B cell (primary cell): ENCODE data around the gene FBXL4. TPM values are rescaled to one million over a fixed set of nuclear protein-coding genes. Genes with fewer than 3 reads are reported as not detected.

Experiments
- ATAC-seq: fragments of 200-7000 bp; cut with Tn5 transposase; one replicate; pipeline ENCODE4 v1.10.0; 2021; ENCODE audit warnings: low read depth, mild to moderate bottlenecking, moderate number of reproducible peaks, moderate library complexity
- CTCF ChIA-PET: fragments of 350-600 bp; sonication (Branson Sonifier 250); formaldehyde crosslinking; loops from one replicate; lab custom pipeline; 2021; ENCODE audit warnings: antibody characterized with exemption, inconsistent platforms; lab: Charles Lee
- POLR2A ChIA-PET: fragments of 350-600 bp; sonication (Branson Sonifier 250); formaldehyde crosslinking; loops from one replicate; lab custom pipeline; 2021; ENCODE audit warnings: antibody characterized with exemption; lab: Charles Lee
- DNase-seq: peaks from one replicate; pipeline ENCODE4 v3.0.0; 2013
- H2AFZ ChIP-seq: 2 replicates; pipeline ENCODE4 v1.6.1; 2012; ENCODE audit warnings: mild to moderate bottlenecking, low read depth, low read length; ENCODE audit not compliant: insufficient read depth, poor library complexity, severe bottlenecking
- H3K27ac ChIP-seq, 2 donors: 1 replicate in 1 of 2; 2 replicates in 1 of 2; pipeline ENCODE4 v1.5.1; 2012 to 2013; ENCODE audit warnings: low read length in 2 of 2, mild to moderate bottlenecking in 2 of 2, moderate library complexity in 1 of 2
- H3K27me3 ChIP-seq, 4 experiments: fragments of 200-600 bp in 1 of 4; sonication (generic) in 1 of 4; replicated peaks in 1 of 4; 1 replicate in 2 of 4; 2 replicates in 2 of 4; pipeline versions ENCODE4 v1.6.1 to v1.7.0; 2013 to 2016; ENCODE audit warnings: low read length in 3 of 4, mild to moderate bottlenecking in 2 of 4, mixed read lengths in 1 of 4, moderate library complexity in 1 of 4; ENCODE audit not compliant: insufficient read depth in 4 of 4, control insufficient read depth in 3 of 4; ENCODE audit errors: control extremely low read depth in 1 of 4
- H3K36me3 ChIP-seq, 2 experiments: replicated peaks in 1 of 2; 1 replicate in 1 of 2; 2 replicates in 1 of 2; pipeline versions ENCODE4 v1.6.1 to v1.7.1; 2013; ENCODE audit warnings: low read length in 1 of 2; ENCODE audit not compliant: insufficient read depth in 2 of 2, control insufficient read depth in 1 of 2; ENCODE audit errors: control extremely low read depth in 1 of 2, extremely low read depth in 1 of 2
- H3K4me1 ChIP-seq, 2 donors: fragments of 200-600 bp in 1 of 2; sonication (generic) in 1 of 2; 1 replicate in 1 of 2; 2 replicates in 1 of 2; pipeline versions ENCODE4 v1.5.1 to v1.6.1; 2013 to 2017; ENCODE audit warnings: low read length in 2 of 2; ENCODE audit not compliant: control insufficient read depth in 2 of 2, insufficient read depth in 2 of 2
- H3K4me2 ChIP-seq: replicated peaks from 2 replicates; pipeline ENCODE3; 2012; ENCODE audit warnings: mild to moderate bottlenecking, low read depth, low read length; ENCODE audit not compliant: poor library complexity, severe bottlenecking
- H3K4me3 ChIP-seq, 5 experiments: fragments of 200-600 bp in 1 of 5; sonication (generic) in 1 of 5; 1 replicate in 3 of 5; 2 replicates in 2 of 5; pipeline versions ENCODE4 v1.5.1 to v1.7.0; 2011 to 2016; ENCODE audit warnings: low read length in 4 of 5, mild to moderate bottlenecking in 4 of 5, low read depth in 2 of 5, control low read depth in 1 of 5, moderate library complexity in 1 of 5; ENCODE audit not compliant: insufficient read depth in 1 of 5; ENCODE audit errors: control extremely low read depth in 1 of 5, extremely low read depth in 1 of 5
- H3K79me2 ChIP-seq: fragments of 200-600 bp; sonication (generic); one replicate; pipeline ENCODE4 v1.6.0; 2016; ENCODE audit warnings: low read length; ENCODE audit not compliant: control insufficient read depth, insufficient read depth
- H3K9ac ChIP-seq: fragments of 200-600 bp; sonication (generic); 2 replicates; pipeline ENCODE4 v1.6.1; 2017; ENCODE audit warnings: mild to moderate bottlenecking, low read length, moderate library complexity
- H3K9me3 ChIP-seq, 3 donors: one replicate each; pipeline versions ENCODE4 v1.6.1 to v1.7.1; 2013; ENCODE audit warnings: low read length in 2 of 3; ENCODE audit not compliant: control insufficient read depth in 2 of 3, insufficient read depth in 1 of 3; ENCODE audit errors: control extremely low read depth in 1 of 3
- H4K20me1 ChIP-seq: 2 replicates; pipeline ENCODE4 v1.6.0; 2012; ENCODE audit warnings: mild to moderate bottlenecking, low read length; ENCODE audit not compliant: insufficient read depth, control insufficient read depth, poor library complexity, severe bottlenecking
- H3K27ac Mint-ChIP-seq: one replicate; pipeline ENCODE4 v1.8.0; 2021; ENCODE audit warnings: mixed read lengths
- H3K27me3 Mint-ChIP-seq: one replicate; pipeline ENCODE4 v1.8.0; 2021; ENCODE audit warnings: mixed read lengths
- H3K4me1 Mint-ChIP-seq: one replicate; pipeline ENCODE4 v1.8.0; 2021; ENCODE audit warnings: mixed read lengths
- H3K4me3 Mint-ChIP-seq: one replicate; pipeline ENCODE4 v1.8.0; 2021; ENCODE audit warnings: mixed read lengths
- H3K9me3 Mint-ChIP-seq: one replicate; pipeline ENCODE4 v1.8.0; 2022; ENCODE audit warnings: mixed read lengths; ENCODE audit not compliant: insufficient read depth
- CTCF ChIP-seq: fragments of 200-600 bp; IDR thresholded peaks from one replicate; pipeline ENCODE4 v1.8.0; 2022; ENCODE audit warnings: antibody characterized with exemption, mild to moderate bottlenecking
- EZH2 ChIP-seq: IDR thresholded peaks from 2 replicates; pipeline ENCODE4 v1.6.1; 2012; ENCODE audit warnings: borderline replicate concordance, low read depth, mild to moderate bottlenecking, moderate library complexity, low read length; ENCODE audit not compliant: insufficient read depth, poor library complexity, severe bottlenecking
- WGBS: methylation state at CpG from one replicate; pipeline ENCODE4 v1.1.5; 2013; ENCODE audit warnings: missing lambda C conversion rate; ENCODE audit not compliant: insufficient coverage; 5-methylcytosine and 5-hydroxymethylcytosine counted together
- intact Hi-C: fragments of 100-400 bp; cut with micrococcal nuclease; formaldehyde crosslinking; loops from one replicate; pipeline ENCODE4 v1.10.0; 2022
- polyA plus RNA-seq: library from polyadenylated mRNA; depleted of rRNA; stranded (reverse); fragments of >200 nt; gene quantifications from 2 replicates; pipeline ENCODE4 v1.2.3, GENCODE V29; 2012
- total RNA-seq, 2 donors: library from RNA; stranded (reverse); fragments of 120-200 nt in 1 of 2; gene quantifications; 1 replicate in 1 of 2; 2 replicates in 1 of 2; pipeline versions ENCODE4 v1.2.3 to v1.2.4, GENCODE V29; 2013 to 2022

The FBXL4 gene
- total and polyA plus RNA-seq, 2 donors (not counting 1 experiment from before 2014, with no cell fraction given) = 9.2 to 22.0 TPM

GRCh38 chr6:98880486-98880885, 67.3 kb downstream of the FBXL4 start:
- Histone ChIP-seq H3K4me3 (no peak overlapping the region), H3K4me2 (no peak overlapping the region), H4K20me1 (no peaks in the 10 kb centered on the region), H2AFZ (no peak overlapping the region), H3K9me3 (no peaks in the 10 kb centered on the region), H3K27ac (no peak overlapping the region), H3K9ac (no peak overlapping the region), H3K36me3 (peaks cover 0 to 6% of the 10 kb centered on the region in 2 experiments), H3K4me1 (no peaks in the 10 kb centered on the region), H3K27me3 (no peaks in the 10 kb centered on the region), H3K79me2 (no peaks in the 10 kb centered on the region)
- Mint-ChIP-seq H3K27ac (no peak overlapping the region), H3K4me3 (no peak overlapping the region), H3K27me3 (no peaks in the 10 kb centered on the region), H3K9me3 (no peaks in the 10 kb centered on the region), H3K4me1 (no peaks in the 10 kb centered on the region)
- CTCF ChIA-PET = no interaction called here
- TF ChIP-seq EZH2 (no peak), CTCF (no peak)
- POLR2A ChIA-PET = no interaction called here
- intact Hi-C loops = no loop called here
- no peak for ATAC-seq
- no peak for DNase-seq

DNA sequence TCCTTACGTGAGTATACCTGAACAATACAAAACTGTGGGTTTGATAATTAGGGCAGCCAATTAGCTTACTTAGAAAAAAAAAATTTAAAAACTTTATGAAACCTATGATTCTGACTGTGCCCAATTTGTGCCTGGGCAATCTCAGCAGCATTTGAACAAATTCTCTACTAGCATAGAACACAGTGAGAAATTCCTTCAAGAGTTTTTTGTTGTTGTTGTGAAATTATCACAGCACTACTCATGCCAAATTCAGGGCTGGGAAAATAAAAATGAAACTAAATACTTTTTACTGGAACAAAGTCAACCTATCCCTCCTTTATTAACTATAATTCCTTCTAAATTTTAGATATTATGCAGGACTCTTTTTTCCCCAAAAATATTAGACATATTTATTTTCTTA, 70.5 kb downstream of the FBXL4 start:
- TF ChIP-seq CTCF = no peak
- TF ChIP-seq EZH2 = no peak
- Histone ChIP-seq H3K9ac (no peak overlapping the region), H3K36me3 (peaks cover 0 to 9% of the 10 kb centered on the region in 2 experiments), H4K20me1 (no peaks in the 10 kb centered on the region), H3K4me3 (no peak overlapping the region), H3K27me3 (no peaks in the 10 kb centered on the region), H3K27ac (no peak overlapping the region), H3K4me2 (no peak overlapping the region), H3K79me2 (no peaks in the 10 kb centered on the region), H2AFZ (no peak overlapping the region), H3K9me3 (no peaks in the 10 kb centered on the region), H3K4me1 (no peaks in the 10 kb centered on the region)
- POLR2A ChIA-PET = no interaction called here
- DNase-seq = no peak
- CTCF ChIA-PET = no interaction called here
- Mint-ChIP-seq H3K4me3 (no peak overlapping the region), H3K27ac (no peak overlapping the region), H3K9me3 (no peaks in the 10 kb centered on the region), H3K27me3 (no peaks in the 10 kb centered on the region), H3K4me1 (no peaks in the 10 kb centered on the region)
- intact Hi-C loops = no loop called here
- WGBS = no CpG with 5 or more reads among the region's 1 CpG
- no peak for ATAC-seq
